Activated naive CD4-positive, alpha-beta T cell treated with anti-CD3 and anti-CD28 coated beads, Interleukin-2, amount 10 ng/mL, durations not matched to agents 7 days and 5 days (primary cell): ENCODE data around the gene PDZD2.
"Not testable (repeated sequence)": the region's sequence is repeated elsewhere in the genome, so short reads cannot be mapped to it uniquely, and the experiment has no call there.

ENCODE experiments used
- CTCF ChIA-PET: fragments of 350-600 bp; sonication (Branson Sonifier 250); formaldehyde crosslinking; loops from one replicate; lab custom pipeline; 2021; ENCODE audit warnings: antibody characterized with exemption; lab: Charles Lee
- DNase-seq: peaks from one replicate; pipeline ENCODE4 v3.0.0-alpha.2; 2020
- H3K27ac Mint-ChIP-seq: one replicate; pipeline ENCODE4 v1.8.0; 2021; ENCODE audit warnings: mild to moderate bottlenecking, moderate library complexity, mixed read lengths
- H3K27me3 Mint-ChIP-seq: one replicate; pipeline ENCODE4 v1.8.0; 2021; ENCODE audit warnings: mild to moderate bottlenecking, mixed read lengths
- H3K36me3 Mint-ChIP-seq: one replicate; pipeline ENCODE4 v1.8.0; 2021; ENCODE audit warnings: mixed read lengths
- H3K4me1 Mint-ChIP-seq: one replicate; pipeline ENCODE4 v1.8.0; 2021; ENCODE audit warnings: mixed read lengths
- H3K4me3 Mint-ChIP-seq: one replicate; pipeline ENCODE4 v1.8.0; 2021; ENCODE audit warnings: mild to moderate bottlenecking, moderate library complexity, mixed read lengths
- H3K9me3 Mint-ChIP-seq: one replicate; pipeline ENCODE4 v1.8.0; 2021; ENCODE audit warnings: mixed read lengths

The PDZD2 gene

GRCh38 chr5:31638748-31639418 lies at the start of gene PDZD2:
Gene PDZD2 (plus strand): TSS chr5:31639131.
- H3K27me3 Mint-ChIP-seq = peaks cover 26% of the 10 kb centered on the region
- CTCF ChIA-PET = interaction anchor here (0.6 to 1.9 kb wide), 5 partner anchors 10 to 436 kb away, joined by 3 to 5 read pairs (median 3); no protein-coding TSS in a partner anchor
- H3K9me3 Mint-ChIP-seq = no peaks in the 10 kb centered on the region
- H3K27ac Mint-ChIP-seq = no peak within 1 kb of the TSS
- no peaks in the 10 kb centered on the region for H3K36me3 Mint-ChIP-seq
- H3K4me1 Mint-ChIP-seq = peaks cover 7% of the 10 kb centered on the region
- H3K4me3 Mint-ChIP-seq = peak within 1 kb of the TSS; percentile 77
- DNase-seq = peak; percentile 70

GRCh38 chr5:31593665-31594064 lies 45.3 kb upstream of the PDZD2 start:
- no peak overlapping the region for H3K4me3 Mint-ChIP-seq
- no peaks in the 10 kb centered on the region for H3K4me1 Mint-ChIP-seq
- CTCF ChIA-PET = interaction anchor here (1.1 kb wide), 1 partner anchor 11 kb away, joined by 3 read pairs; no protein-coding TSS in a partner anchor
- H3K27ac Mint-ChIP-seq = no peak overlapping the region
- H3K27me3 Mint-ChIP-seq = peaks cover 6% of the 10 kb centered on the region
- H3K9me3 Mint-ChIP-seq = no peaks in the 10 kb centered on the region
- no peak for DNase-seq
- H3K36me3 Mint-ChIP-seq = no peaks in the 10 kb centered on the region

- H3K36me3 Mint-ChIP-seq = no peaks in the 10 kb centered on the region
- no peak overlapping the region for H3K27ac Mint-ChIP-seq
- no peak for DNase-seq
- CTCF ChIA-PET = no interaction called here
- H3K27me3 Mint-ChIP-seq = peaks cover 6% of the 10 kb centered on the region
- H3K4me1 Mint-ChIP-seq = no peaks in the 10 kb centered on the region
- H3K9me3 Mint-ChIP-seq = no peaks in the 10 kb centered on the region
- H3K4me3 Mint-ChIP-seq = no peak overlapping the region
Measured at GRCh38 chr5:31596354-31596753, 42.6 kb upstream of the PDZD2 start.

- Mint-ChIP-seq H3K27ac (no peak overlapping the region), H3K9me3 (no peaks in the 10 kb centered on the region), H3K27me3 (peaks cover 11% of the 10 kb centered on the region), H3K4me3 (no peak overlapping the region), H3K36me3 (no peaks in the 10 kb centered on the region), H3K4me1 (no peaks in the 10 kb centered on the region)
- DNase-seq = no peak
- CTCF ChIA-PET = no interaction called here
Measured at GRCh38 chr5:31598640-31599611, 40.0 kb upstream of the PDZD2 start.

- H3K4me3 Mint-ChIP-seq = not testable (repeated sequence)
Measured at GRCh38 chr5:31602305-31602704, 36.6 kb upstream of the PDZD2 start.

GRCh38 chr5:31604240-31604639 lies 34.7 kb upstream of the PDZD2 start:
- no peaks in the 10 kb centered on the region for H3K4me1 Mint-ChIP-seq
- H3K36me3 Mint-ChIP-seq = no peaks in the 10 kb centered on the region
- no peaks in the 10 kb centered on the region for H3K9me3 Mint-ChIP-seq
- CTCF ChIA-PET = no interaction called here
- peaks cover 5% of the 10 kb centered on the region for H3K27me3 Mint-ChIP-seq
- H3K4me3 Mint-ChIP-seq = no peak overlapping the region
- H3K27ac Mint-ChIP-seq = no peak overlapping the region
- DNase-seq = no peak

More at GRCh38 chr5:31602305-31602704, 36.6 kb upstream of the PDZD2 start:
- H3K9me3 Mint-ChIP-seq, CTCF ChIA-PET, H3K4me1 Mint-ChIP-seq, H3K27ac Mint-ChIP-seq, DNase-seq, H3K36me3 Mint-ChIP-seq: not testable (repeated sequence)
- peaks cover 11% of the 10 kb centered on the region for H3K27me3 Mint-ChIP-seq

- no peak overlapping the region for H3K4me3 Mint-ChIP-seq
Measured at GRCh38 chr5:31604644-31605043, 34.3 kb upstream of the PDZD2 start.

GRCh38 chr5:31605920-31606319 lies 33.0 kb upstream of the PDZD2 start:
- Mint-ChIP-seq H3K27ac (no peak overlapping the region), H3K4me3 (no peak overlapping the region), H3K9me3 (no peaks in the 10 kb centered on the region)

More at GRCh38 chr5:31604644-31605043, 34.3 kb upstream of the PDZD2 start:
- no peak for DNase-seq
- no peak overlapping the region for H3K27ac Mint-ChIP-seq
- H3K4me1 Mint-ChIP-seq = no peaks in the 10 kb centered on the region
- no peaks in the 10 kb centered on the region for H3K36me3 Mint-ChIP-seq
- CTCF ChIA-PET = no interaction called here
- no peaks in the 10 kb centered on the region for H3K9me3 Mint-ChIP-seq
- H3K27me3 Mint-ChIP-seq = peaks cover 5% of the 10 kb centered on the region

GRCh38 chr5:31607546-31607945 lies 31.4 kb upstream of the PDZD2 start:
- DNase-seq = no peak
- no peak overlapping the region for H3K4me3 Mint-ChIP-seq
- H3K27me3 Mint-ChIP-seq = peaks cover 5% of the 10 kb centered on the region
- H3K4me1 Mint-ChIP-seq = no peaks in the 10 kb centered on the region
- H3K36me3 Mint-ChIP-seq = no peaks in the 10 kb centered on the region
- H3K27ac Mint-ChIP-seq = no peak overlapping the region
- H3K9me3 Mint-ChIP-seq = no peaks in the 10 kb centered on the region
- CTCF ChIA-PET = interaction anchor here (0.6 kb wide), 1 partner anchor 466 kb away, joined by 3 read pairs; no protein-coding TSS in a partner anchor

More at GRCh38 chr5:31605920-31606319, 33.0 kb upstream of the PDZD2 start:
- no peaks in the 10 kb centered on the region for H3K36me3 Mint-ChIP-seq
- no peaks in the 10 kb centered on the region for H3K4me1 Mint-ChIP-seq
- no peak for DNase-seq
- peaks cover 5% of the 10 kb centered on the region for H3K27me3 Mint-ChIP-seq
- CTCF ChIA-PET = no interaction called here

- H3K27ac Mint-ChIP-seq = no peak overlapping the region
- no peaks in the 10 kb centered on the region for H3K9me3 Mint-ChIP-seq
- DNase-seq = no peak
- peaks cover 5% of the 10 kb centered on the region for H3K27me3 Mint-ChIP-seq
- no peaks in the 10 kb centered on the region for H3K4me1 Mint-ChIP-seq
- CTCF ChIA-PET = no interaction called here
- H3K4me3 Mint-ChIP-seq = no peak overlapping the region
- H3K36me3 Mint-ChIP-seq = no peaks in the 10 kb centered on the region
Measured at GRCh38 chr5:31611002-31611401, 27.9 kb upstream of the PDZD2 start.

- Mint-ChIP-seq H3K4me3 (no peak overlapping the region), H3K4me1 (no peaks in the 10 kb centered on the region), H3K9me3 (no peaks in the 10 kb centered on the region), H3K27ac (no peak overlapping the region), H3K36me3 (no peaks in the 10 kb centered on the region), H3K27me3 (peaks cover 16% of the 10 kb centered on the region)
- no peak for DNase-seq
- CTCF ChIA-PET = no interaction called here
Measured at GRCh38 chr5:31613651-31614050, 25.3 kb upstream of the PDZD2 start.

GRCh38 chr5:31614151-31615020 lies 24.5 kb upstream of the PDZD2 start:
- Mint-ChIP-seq H3K4me3 (no peak overlapping the region), H3K27ac (no peak overlapping the region), H3K36me3 (no peaks in the 10 kb centered on the region), H3K4me1 (no peaks in the 10 kb centered on the region), H3K27me3 (peaks cover 23% of the 10 kb centered on the region), H3K9me3 (no peaks in the 10 kb centered on the region)
- CTCF ChIA-PET = no interaction called here
- no peak for DNase-seq

GRCh38 chr5:31617867-31618266 lies 21.1 kb upstream of the PDZD2 start:
- no peak for DNase-seq
- Mint-ChIP-seq H3K36me3 (no peaks in the 10 kb centered on the region), H3K9me3 (no peaks in the 10 kb centered on the region), H3K4me3 (no peak overlapping the region), H3K27ac (no peak overlapping the region), H3K4me1 (no peaks in the 10 kb centered on the region), H3K27me3 (peaks cover 29% of the 10 kb centered on the region)
- CTCF ChIA-PET = no interaction called here

- Mint-ChIP-seq H3K4me1 (no peaks in the 10 kb centered on the region), H3K27me3 (peaks cover 27% of the 10 kb centered on the region), H3K27ac (no peak overlapping the region), H3K4me3 (no peak overlapping the region), H3K9me3 (no peaks in the 10 kb centered on the region), H3K36me3 (no peaks in the 10 kb centered on the region)
- CTCF ChIA-PET = no interaction called here
- no peak for DNase-seq
Measured at GRCh38 chr5:31620026-31620425, 18.9 kb upstream of the PDZD2 start.
